RWPE2 (cell line): Measurements from ENCODE around the gene IFITM1.
A peak's percentile ranks its signal among the peaks of the same experiment; 100 is the strongest.
"Not testable (repeated sequence)": the region's sequence is repeated elsewhere in the genome, so short reads cannot be mapped to it uniquely, and the experiment has no call there.

Source experiments
- ATAC-seq: fragments of 200-7000 bp; cut with Tn5 transposase; 3 replicates; pipeline ENCODE4 v1.9.1; 2021; ENCODE audit warnings: low read depth
- DNase-seq: peaks from one replicate; pipeline ENCODE4 v3.0.0-alpha.2; 2020; ENCODE audit warnings: low spot score
- H3K27ac ChIP-seq: fragments of 450-650 bp; 2 replicates; pipeline ENCODE4 v1.5.1; 2017; ENCODE audit warnings: mild to moderate bottlenecking; ENCODE audit not compliant: poor library complexity, severe bottlenecking
- H3K27me3 ChIP-seq: fragments of 250-450 bp; sonication (Bioruptor Pico); 2 replicates; pipeline ENCODE4 v1.5.1; 2021; ENCODE audit warnings: mild to moderate bottlenecking, moderate library complexity; ENCODE audit not compliant: insufficient read depth, poor library complexity, severe bottlenecking
- H3K36me3 ChIP-seq: fragments of 250-450 bp; sonication (Bioruptor Pico); 2 replicates; pipeline ENCODE4 v1.5.1; 2020; ENCODE audit warnings: low read depth, mild to moderate bottlenecking, moderate library complexity
- H3K4me1 ChIP-seq: fragments of 250-450 bp; sonication (Bioruptor Pico); 2 replicates; pipeline ENCODE4 v1.5.1; 2021; ENCODE audit warnings: mild to moderate bottlenecking, moderate library complexity; ENCODE audit not compliant: insufficient read depth, poor library complexity, severe bottlenecking
- H3K4me3 ChIP-seq: fragments of 250-450 bp; sonication (Bioruptor Pico); 2 replicates; pipeline ENCODE4 v1.5.1; 2021; ENCODE audit warnings: mild to moderate bottlenecking, moderate library complexity; ENCODE audit not compliant: severe bottlenecking
- H3K9me3 ChIP-seq: fragments of 250-450 bp; sonication (Bioruptor Pico); 2 replicates; pipeline ENCODE4 v1.5.1; 2021; ENCODE audit warnings: mild to moderate bottlenecking, moderate library complexity; ENCODE audit not compliant: severe bottlenecking
- CTCF ChIP-seq: fragments of 450-650 bp; IDR thresholded peaks from one replicate; pipeline ENCODE4 v1.5.1; 2017; ENCODE audit warnings: mild to moderate bottlenecking, moderate library complexity; ENCODE audit not compliant: poor library complexity, severe bottlenecking

The IFITM1 gene

GRCh38 chr11:313787-314553, at the start of gene IFITM1:
Gene IFITM1 (plus strand): TSS chr11:314040. CDS start chr11:314171, 131 bp downstream.
- TF ChIP-seq CTCF = peak; percentile 8
- H3K4me1 ChIP-seq = peaks cover 27% of the 10 kb centered on the region
- peak within 1 kb of the TSS; percentile 48 for H3K4me3 ChIP-seq
- ATAC-seq (peak; percentile 56), DNase-seq (no peak)
- H3K27ac ChIP-seq = peak within 1 kb of the TSS; percentile 74
- peaks cover 16% of the 10 kb centered on the region for H3K36me3 ChIP-seq
- H3K27me3 ChIP-seq = no peaks in the 10 kb centered on the region
- no peaks in the 10 kb centered on the region for H3K9me3 ChIP-seq

GRCh38 chr11:266676-267439, 47.0 kb upstream of the IFITM1 start:
- H3K4me1 ChIP-seq = no peaks in the 10 kb centered on the region
- no peak for DNase-seq
- no peak overlapping the region for H3K27ac ChIP-seq
- TF ChIP-seq CTCF = no peak
- no peak overlapping the region for H3K4me3 ChIP-seq
- peak; percentile 18; the same call in 1 of the 3 replicates for ATAC-seq
- H3K36me3 ChIP-seq = no peaks in the 10 kb centered on the region
- H3K27me3 ChIP-seq = no peaks in the 10 kb centered on the region
- peaks cover 3% of the 10 kb centered on the region for H3K9me3 ChIP-seq

GRCh38 chr11:267491-267994, 46.3 kb upstream of the IFITM1 start:
- Histone ChIP-seq H3K27ac (no peak overlapping the region), H3K4me3 (peak overlapping the region; percentile 13), H3K4me1 (no peaks in the 10 kb centered on the region), H3K27me3 (no peaks in the 10 kb centered on the region), H3K9me3 (peaks cover 3% of the 10 kb centered on the region), H3K36me3 (no peaks in the 10 kb centered on the region)
- peak; percentile 55 for ATAC-seq
- TF ChIP-seq CTCF = no peak
- DNase-seq = peak; percentile 64

- not testable (repeated sequence) for DNase-seq, ATAC-seq
These were observed 45.1 kb upstream of the IFITM1 start for GRCh38 chr11:268716-269145.

GRCh38 chr11:269146-269890, 44.5 kb upstream of the IFITM1 start:
- DNase-seq (no peak), ATAC-seq (no peak)
- Histone ChIP-seq H3K36me3 (no peaks in the 10 kb centered on the region), H3K27me3 (peaks cover 3% of the 10 kb centered on the region), H3K27ac (no peak overlapping the region), H3K4me3 (no peak overlapping the region), H3K9me3 (peaks cover 3% of the 10 kb centered on the region), H3K4me1 (no peaks in the 10 kb centered on the region)
- no peak for TF ChIP-seq CTCF

More at GRCh38 chr11:268716-269145, 45.1 kb upstream of the IFITM1 start:
- not testable (repeated sequence) for H3K9me3 ChIP-seq, H3K27ac ChIP-seq, H3K36me3 ChIP-seq, H3K4me3 ChIP-seq, H3K4me1 ChIP-seq, H3K27me3 ChIP-seq
